ENCODE measurements around the gene OR2AJ1.
A peak's percentile ranks its signal among the peaks of the same experiment; 100 is the strongest.

Gene OR2AJ1

GRCh38 chr1:247924868-247925267 lies at the start of gene OR2AJ1:
Gene OR2AJ1 (plus strand): TSS chr1:247924889. CDS start chr1:247933769, 8,880 bp downstream.
- no peak for DNase-seq (ENCODE audit: low read depth in 2 of 2, low spot score in 1 of 2)

- DNase-seq (ENCODE audit: low read depth in 2 of 2, low spot score in 1 of 2): no peak
Observed at GRCh38 chr1:247883346-247883745, 41.3 kb upstream of the OR2AJ1 start.

- DNase-seq (ENCODE audit: low read depth in 2 of 2, low spot score in 1 of 2): no peak
Observed at GRCh38 chr1:247884797-247885413, 39.8 kb upstream of the OR2AJ1 start.

- DNase-seq (ENCODE audit: low read depth in 2 of 2, low spot score in 1 of 2): no peak
Observed at GRCh38 chr1:247895163-247895637, 29.5 kb upstream of the OR2AJ1 start, which contains the start of gene OR2W3. Gene OR2W3 (plus strand): TSS chr1:247895587. CDS start chr1:247895587, 0 bp downstream.

- no peak for DNase-seq (ENCODE audit: low read depth in 2 of 2, low spot score in 1 of 2)
Observed at GRCh38 chr1:247895976-247896375, 28.7 kb upstream of the OR2AJ1 start.

GRCh38 chr1:247904122-247904521 lies 20.6 kb upstream of the OR2AJ1 start:
- DNase-seq (ENCODE audit: low read depth in 2 of 2, low spot score in 1 of 2): no peak

- no peak for DNase-seq (ENCODE audit: low read depth in 2 of 2, low spot score in 1 of 2)
Observed at GRCh38 chr1:247905181-247905580, 19.5 kb upstream of the OR2AJ1 start.

GRCh38 chr1:247905910-247906503 lies 18.7 kb upstream of the OR2AJ1 start:
- no peak for DNase-seq (ENCODE audit: low read depth in 2 of 2, low spot score in 1 of 2)

GRCh38 chr1:247906504-247907047 lies 18.1 kb upstream of the OR2AJ1 start:
- DNase-seq (ENCODE audit: low read depth in 2 of 2, low spot score in 1 of 2): no peak

GRCh38 chr1:247908766-247909165 lies 15.9 kb upstream of the OR2AJ1 start:
- DNase-seq (ENCODE audit: low read depth in 2 of 2, low spot score in 1 of 2): no peak

- no peak for DNase-seq (ENCODE audit: low read depth in 2 of 2, low spot score in 1 of 2)
Observed at GRCh38 chr1:247913786-247914185, 10.9 kb upstream of the OR2AJ1 start.

GRCh38 chr1:247914941-247915662 lies 9.6 kb upstream of the OR2AJ1 start:
- no peak for DNase-seq (ENCODE audit: low read depth in 2 of 2, low spot score in 1 of 2)

GRCh38 chr1:247919952-247920351 lies 4.7 kb upstream of the OR2AJ1 start, which contains the start of gene OR2T8:
Gene OR2T8 (plus strand): TSS chr1:247920252. CDS start chr1:247921018, 766 bp downstream.
- no peak for DNase-seq (ENCODE audit: low read depth in 2 of 2, low spot score in 1 of 2)

GRCh38 chr1:247923941-247924340 lies 748 bp upstream of the OR2AJ1 start:
- no peak for DNase-seq (ENCODE audit: low read depth in 2 of 2, low spot score in 1 of 2)

- no peak for DNase-seq (ENCODE audit: low read depth in 2 of 2, low spot score in 1 of 2)
Observed at GRCh38 chr1:247933989-247934388, 9.3 kb downstream of the OR2AJ1 start.

- no peak for DNase-seq (ENCODE audit: low read depth in 2 of 2, low spot score in 1 of 2)
Observed at GRCh38 chr1:247935781-247936180, 11.1 kb downstream of the OR2AJ1 start.

GRCh38 chr1:247936415-247936814 lies 11.7 kb downstream of the OR2AJ1 start:
- DNase-seq (ENCODE audit: low read depth in 2 of 2, low spot score in 1 of 2): no peak

- peak; percentile 64 to 65 for DNase-seq (ENCODE audit: low read depth in 2 of 2, low spot score in 1 of 2)
Observed at GRCh38 chr1:247936965-247937734, 12.5 kb downstream of the OR2AJ1 start.

- no peak for DNase-seq (ENCODE audit: low read depth in 2 of 2, low spot score in 1 of 2)
Observed at GRCh38 chr1:247942624-247943023, 17.9 kb downstream of the OR2AJ1 start.

- DNase-seq (ENCODE audit: low read depth in 2 of 2, low spot score in 1 of 2): no peak
Observed at GRCh38 chr1:247948558-247948957, 23.9 kb downstream of the OR2AJ1 start, which contains the start of gene OR2L8. Gene OR2L8 (plus strand): TSS chr1:247948858. CDS start chr1:247948858, 0 bp downstream.

- no peak for DNase-seq (ENCODE audit: low read depth in 2 of 2, low spot score in 1 of 2)
Observed at GRCh38 chr1:247953408-247953807, 28.7 kb downstream of the OR2AJ1 start.

All from stimulated activated CD8-positive, alpha-beta memory T cell treated with anti-CD3 and anti-CD28 coated beads, Interleukin-4, amount 100 ng/mL, for 4 hours (primary cell).